IMR-90 (cell line): ENCODE results near the gene SPAG16.

Experiments
- BHLHE40 ChIP-seq: fragments of 150-350 bp; IDR thresholded peaks from 2 replicates; pipeline ENCODE4 v1.6.1; 2016; ENCODE audit warnings: mild to moderate bottlenecking, low read depth, low read length
- CTCF ChIP-seq: conservative IDR thresholded peaks from 2 replicates; pipeline ENCODE4 v1.5.1; 2012; ENCODE audit warnings: mild to moderate bottlenecking, low read depth, low read length, improper control_type of control experiment
- ELK1 ChIP-seq: fragments of 150-350 bp; IDR thresholded peaks from 2 replicates; pipeline ENCODE4 v1.6.1; 2016; ENCODE audit warnings: low read depth, mild to moderate bottlenecking, low read length, moderate library complexity, borderline replicate concordance
- MAFK ChIP-seq: IDR thresholded peaks from 2 replicates; pipeline ENCODE4 v1.6.1; 2012; ENCODE audit warnings: low read depth, low read length, improper control_type of control experiment
- POLR2A ChIP-seq: IDR thresholded peaks from 2 replicates; pipeline ENCODE4 v1.6.1; 2012; ENCODE audit warnings: mild to moderate bottlenecking, low read depth, low read length
- RAD21 ChIP-seq: IDR thresholded peaks from 2 replicates; pipeline ENCODE4 v1.6.1; 2012; ENCODE audit warnings: low read length, improper control_type of control experiment
- SMC3 ChIP-seq: fragments of 150-350 bp; IDR thresholded peaks from 2 replicates; pipeline ENCODE4 v1.6.1; 2016; ENCODE audit warnings: low read depth, mild to moderate bottlenecking, antibody characterized with exemption, low read length, moderate library complexity

GRCh38 chr2:214180686-214181085 lies 896.4 kb downstream of the SPAG16 start:
- no peak for TF ChIP-seq CTCF
- TF ChIP-seq POLR2A = no peak
- no peak for TF ChIP-seq MAFK
- TF ChIP-seq SMC3 = no peak
- TF ChIP-seq ELK1 = no peak
- no peak for TF ChIP-seq BHLHE40
- TF ChIP-seq RAD21 = no peak
